Caco-2 (cell line): ENCODE data around the gene TIMM9. TPM values are rescaled to one million over a fixed set of nuclear protein-coding genes. Genes with fewer than 3 reads are reported as not detected.

Experiments used
- BruUV-seq: library from RNA; stranded (reverse); fragments of 400-500 nt; replicated peaks from 2 replicates; lab custom pipeline; 2021; lab: Mats Ljungman, UMichigan
- CTCF ChIA-PET: fragments of 300-600 bp; sonication (Branson Sonifier 250); formaldehyde crosslinking; loops from one replicate; lab custom pipeline; 2022; ENCODE audit warnings: antibody characterized with exemption; lab: Charles Lee
- POLR2A ChIA-PET: fragments of 300-600 bp; sonication (Branson Sonifier 250); formaldehyde crosslinking; loops from one replicate; lab custom pipeline; 2022; ENCODE audit warnings: antibody characterized with exemption; lab: Charles Lee
- DNase-seq, 2 experiments: peaks; one replicate each; pipeline versions ENCODE4 v3.0.0 to v3.0.0-alpha.2; 2020 to 2022
- H3K27me3 ChIP-seq: replicated peaks from 2 replicates; pipeline ENCODE4 v1.6.0; 2011; ENCODE audit warnings: low read length; ENCODE audit not compliant: control insufficient read depth, insufficient read depth
- H3K36me3 ChIP-seq: 2 replicates; pipeline ENCODE4 v1.5.1; 2011; ENCODE audit warnings: low read length; ENCODE audit not compliant: control insufficient read depth, insufficient read depth
- H3K4me1 ChIP-seq: fragments of 250-450 bp; sonication (Bioruptor Pico); 2 replicates; pipeline ENCODE4 v1.5.1; 2020; ENCODE audit warnings: mild to moderate bottlenecking
- H3K4me3 ChIP-seq: 2 replicates; pipeline ENCODE4 v1.5.1; 2011; ENCODE audit warnings: low read depth, mild to moderate bottlenecking, control low read depth, low read length
- H3K9me3 ChIP-seq: fragments of 250-450 bp; sonication (Bioruptor Pico); 2 replicates; pipeline ENCODE4 v1.5.1; 2020; ENCODE audit warnings: mild to moderate bottlenecking, moderate library complexity
- H3K27ac Mint-ChIP-seq: one replicate; pipeline ENCODE4 v1.8.0; 2022; ENCODE audit warnings: mixed read lengths; ENCODE audit not compliant: unreplicated experiment
- H3K27me3 Mint-ChIP-seq: one replicate; pipeline ENCODE4 v1.8.0; 2022; ENCODE audit warnings: mixed read lengths; ENCODE audit not compliant: insufficient read depth, unreplicated experiment
- H3K36me3 Mint-ChIP-seq: one replicate; pipeline ENCODE4 v1.8.0; 2022; ENCODE audit warnings: mild to moderate bottlenecking, mixed read lengths; ENCODE audit not compliant: insufficient read depth, unreplicated experiment
- H3K4me1 Mint-ChIP-seq: one replicate; pipeline ENCODE4 v1.8.0; 2022; ENCODE audit warnings: low read depth, mixed read lengths; ENCODE audit not compliant: unreplicated experiment
- H3K4me3 Mint-ChIP-seq: one replicate; pipeline ENCODE4 v1.8.0; 2022; ENCODE audit warnings: mild to moderate bottlenecking, moderate library complexity, mixed read lengths; ENCODE audit not compliant: unreplicated experiment
- H3K9me3 Mint-ChIP-seq: one replicate; pipeline ENCODE4 v1.8.0; 2022; ENCODE audit warnings: mixed read lengths; ENCODE audit not compliant: unreplicated experiment
- CTCF ChIP-seq, 2 experiments: fragments of 200-600 bp in 1 of 2; IDR thresholded peaks; 1 replicate in 1 of 2; 2 replicates in 1 of 2; pipeline versions ENCODE4 v1.5.1 to v1.8.0; 2011 to 2022; ENCODE audit warnings: antibody characterized with exemption in 1 of 2, control low read depth in 1 of 2, inconsistent platforms in 1 of 2, low read depth in 1 of 2, low read length in 1 of 2, mild to moderate bottlenecking in 1 of 2, moderate library complexity in 1 of 2; ENCODE audit not compliant: insufficient read depth in 1 of 2, severe bottlenecking in 1 of 2, unreplicated experiment in 1 of 2
- intact Hi-C: fragments of 100-400 bp; cut with micrococcal nuclease; formaldehyde crosslinking; loops from one replicate; pipeline ENCODE4 v1.10.0; 2022; ENCODE audit not compliant: unreplicated experiment
- total RNA-seq: library from RNA; stranded (reverse); gene quantifications from 2 replicates; pipeline ENCODE4 v1.2.3, GENCODE V29; 2022

The TIMM9 gene
- total RNA-seq, 1 experiment from 2014 or later: 69.2 TPM

- CTCF ChIA-PET: no interaction called here
These were observed 36.5 kb downstream of the TIMM9 start for GRCh38 chr14:58390830-58391229.

GRCh38 chr14:58376791-58377190, 50.5 kb downstream of the TIMM9 start:
- Mint-ChIP-seq H3K4me1 (peaks cover 9% of the 10 kb centered on the region), H3K4me3 (no peak overlapping the region), H3K9me3 (peaks cover 8% of the 10 kb centered on the region), H3K27ac (no peak overlapping the region), H3K36me3 (peaks cover 27% of the 10 kb centered on the region), H3K27me3 (no peaks in the 10 kb centered on the region)
- H3K27me3 ChIP-seq: no peaks in the 10 kb centered on the region
- BruUV-seq: no TSS peak
- ChIA-PET CTCF (no interaction called here), POLR2A (no interaction called here)
- intact Hi-C loops: no loop called here
- no peak for DNase-seq
- no peaks in the 10 kb centered on the region for H3K4me1 ChIP-seq
- no peak for TF ChIP-seq CTCF (IDR thresholded peaks at IDR 0.05; ENCODE audit: insufficient read depth in 1 of 2, low read depth in 1 of 2, low read length in 1 of 2, severe bottlenecking in 1 of 2, unreplicated experiment in 1 of 2)
- no peaks in the 10 kb centered on the region; the same call in 1 of the 2 replicates for H3K36me3 ChIP-seq
- H3K4me3 ChIP-seq: no peak overlapping the region
- no peaks in the 10 kb centered on the region for H3K9me3 ChIP-seq

More at GRCh38 chr14:58390830-58391229, 36.5 kb downstream of the TIMM9 start:
- H3K4me3 ChIP-seq: no peak overlapping the region
- TF ChIP-seq CTCF (IDR thresholded peaks at IDR 0.05; ENCODE audit: insufficient read depth in 1 of 2, low read depth in 1 of 2, low read length in 1 of 2, severe bottlenecking in 1 of 2, unreplicated experiment in 1 of 2): no peak
- no TSS peak for BruUV-seq
- H3K4me1 ChIP-seq: peaks cover 11% of the 10 kb centered on the region
- H3K9me3 Mint-ChIP-seq: no peaks in the 10 kb centered on the region
- peaks cover 16% of the 10 kb centered on the region for H3K36me3 Mint-ChIP-seq
- no peak overlapping the region for H3K4me3 Mint-ChIP-seq
- DNase-seq: no peak
- H3K4me1 Mint-ChIP-seq: no peaks in the 10 kb centered on the region
- POLR2A ChIA-PET: no interaction called here
- H3K36me3 ChIP-seq: no peaks in the 10 kb centered on the region
- no peaks in the 10 kb centered on the region for H3K27me3 Mint-ChIP-seq
- no peak overlapping the region for H3K27ac Mint-ChIP-seq
- H3K27me3 ChIP-seq: no peaks in the 10 kb centered on the region
- intact Hi-C loops: no loop called here
- no peaks in the 10 kb centered on the region for H3K9me3 ChIP-seq

- ChIA-PET CTCF (no interaction called here), POLR2A (no interaction called here)
- Mint-ChIP-seq H3K27me3 (no peaks in the 10 kb centered on the region), H3K4me3 (no peak overlapping the region), H3K4me1 (no peaks in the 10 kb centered on the region), H3K36me3 (peaks cover 36% of the 10 kb centered on the region), H3K27ac (no peak overlapping the region), H3K9me3 (no peaks in the 10 kb centered on the region)
- no TSS peak for BruUV-seq
- Histone ChIP-seq H3K27me3 (no peaks in the 10 kb centered on the region), H3K4me1 (no peaks in the 10 kb centered on the region), H3K36me3 (peaks cover 3% of the 10 kb centered on the region), H3K4me3 (no peak overlapping the region), H3K9me3 (no peaks in the 10 kb centered on the region)
- intact Hi-C loops: no loop called here
- DNase-seq: no peak
- TF ChIP-seq CTCF (IDR thresholded peaks at IDR 0.05; ENCODE audit: insufficient read depth in 1 of 2, low read depth in 1 of 2, low read length in 1 of 2, severe bottlenecking in 1 of 2, unreplicated experiment in 1 of 2): no peak
These were observed 58.4 kb downstream of the TIMM9 start for GRCh38 chr14:58368956-58369355.
